ENCODE measurements around the gene MDN1.
A peak's percentile ranks its signal among the peaks of the same experiment; 100 is the strongest.
"Not testable (repeated sequence)": the region's sequence is repeated elsewhere in the genome, so short reads cannot be mapped to it uniquely, and the experiment has no call there.

Gene MDN1

DNA sequence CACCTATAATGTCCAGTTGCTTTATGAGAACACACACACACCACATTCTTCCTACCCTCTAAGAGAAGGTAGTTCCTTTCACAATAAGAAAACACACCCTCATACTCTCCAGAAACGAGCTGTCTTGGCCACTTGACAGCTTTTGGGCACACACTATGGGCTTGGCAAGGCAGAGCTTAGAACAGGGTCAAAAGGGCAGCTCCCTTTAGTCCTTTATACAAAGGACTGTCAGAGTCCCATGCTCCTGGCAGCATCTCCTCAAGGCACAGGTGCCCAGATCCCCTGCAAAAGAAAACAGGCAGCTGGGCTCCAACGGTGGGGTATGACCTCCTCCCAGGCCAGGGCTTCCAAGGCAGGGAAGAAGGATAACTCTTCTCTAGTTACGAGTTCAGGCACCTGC is 176.2 kb downstream of the MDN1 start:
- DNase-seq: no peak

DNA sequence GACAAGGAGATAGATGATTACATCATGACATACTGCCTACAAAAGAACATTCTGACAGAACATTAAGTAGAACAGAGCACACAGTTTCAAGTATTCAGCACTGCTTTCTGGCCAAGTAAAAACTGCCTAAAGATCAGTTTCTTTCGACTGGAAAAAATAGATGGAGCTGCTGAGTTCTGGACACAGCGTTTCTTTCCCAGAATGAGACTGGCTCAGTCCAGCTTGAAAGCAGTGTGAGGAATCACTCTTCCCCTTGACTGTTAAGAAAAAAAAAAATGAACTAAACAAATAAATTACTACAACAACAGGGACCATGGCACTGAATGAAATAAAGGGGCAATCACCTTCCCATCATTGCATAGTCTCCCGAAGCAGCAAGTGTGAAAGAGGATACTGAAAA is 176.6 kb downstream of the MDN1 start:
- no peak for DNase-seq

- DNase-seq: not testable (repeated sequence)
These were observed 178.0 kb downstream of the MDN1 start for GRCh38 chr6:89641581-89641980.

- no peak for DNase-seq
These were observed 178.8 kb downstream of the MDN1 start for GRCh38 chr6:89640804-89641203.

DNA sequence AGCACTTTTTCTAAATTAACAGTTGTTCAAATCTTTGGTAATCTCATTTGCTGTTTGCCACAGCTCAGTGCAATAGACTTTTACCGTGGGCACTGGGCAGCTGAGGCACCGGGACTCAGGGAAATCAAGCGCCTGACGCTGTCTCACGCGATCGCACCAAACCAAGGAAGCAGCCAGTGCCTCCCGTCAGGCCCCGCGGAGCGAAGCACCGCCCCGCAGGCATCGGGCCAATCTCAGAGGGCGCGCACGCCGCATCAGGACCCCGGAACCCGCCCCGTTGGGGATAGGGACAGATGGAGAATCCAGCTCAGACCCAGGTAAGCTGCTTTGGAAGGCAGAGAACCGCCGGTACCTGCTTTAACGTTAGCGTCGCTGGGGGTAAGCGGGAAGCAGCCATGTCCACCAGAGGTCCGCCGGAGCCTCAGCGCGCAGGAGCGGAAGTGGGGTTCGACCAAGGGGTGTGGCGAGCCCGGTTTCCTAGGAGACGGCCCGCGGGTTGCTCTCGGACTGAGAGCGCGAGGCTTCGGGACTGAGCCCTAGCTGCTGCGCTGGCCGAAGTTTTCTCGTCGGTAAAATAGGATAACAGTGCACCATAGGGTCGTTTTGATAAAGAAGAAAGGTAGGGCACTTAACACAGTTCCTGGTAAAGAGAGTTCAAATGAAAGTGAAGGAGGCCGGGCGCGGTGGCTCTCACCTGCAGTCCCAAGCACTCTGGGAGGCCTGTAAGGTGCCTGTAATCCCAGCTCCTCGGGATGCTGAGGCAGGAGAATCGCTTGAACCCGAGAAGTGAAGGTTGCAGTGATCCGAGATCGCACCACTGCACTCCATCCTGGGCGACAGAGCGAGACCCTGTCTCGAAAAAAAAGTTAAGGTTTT is 181.0 kb downstream of the MDN1 start, which contains the start of gene LYRM2:
Gene LYRM2 (minus strand): TSS at position 428 of the 876 bp plus-strand sequence. CDS start 31 bp downstream, at position 397.
- peak; percentile 92 to 97 for DNase-seq

DNA sequence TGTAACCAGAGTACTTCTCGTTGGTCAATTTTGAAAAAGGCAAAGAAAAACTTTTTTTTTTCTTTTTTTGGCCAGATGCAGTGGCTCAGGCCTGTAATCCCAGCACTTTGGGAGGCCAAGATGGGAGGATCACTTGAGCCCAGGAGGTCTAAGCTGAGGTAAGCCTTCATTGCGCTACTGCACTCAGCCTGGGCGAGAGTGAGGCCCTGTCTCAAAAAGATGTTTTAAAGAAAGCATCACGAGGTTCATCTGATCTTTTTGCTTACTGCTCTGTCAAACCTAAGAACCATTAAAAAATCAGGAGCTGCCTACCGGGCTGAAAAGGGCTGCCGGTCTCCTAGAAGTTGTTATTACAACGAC is 181.7 kb downstream of the MDN1 start:
- no peak for DNase-seq

- DNase-seq: not testable (repeated sequence)
These were observed 183.2 kb downstream of the MDN1 start for GRCh38 chr6:89636412-89636811.

GRCh38 chr6:89630488-89630887 is 189.1 kb downstream of the MDN1 start:
- no peak for DNase-seq

DNA sequence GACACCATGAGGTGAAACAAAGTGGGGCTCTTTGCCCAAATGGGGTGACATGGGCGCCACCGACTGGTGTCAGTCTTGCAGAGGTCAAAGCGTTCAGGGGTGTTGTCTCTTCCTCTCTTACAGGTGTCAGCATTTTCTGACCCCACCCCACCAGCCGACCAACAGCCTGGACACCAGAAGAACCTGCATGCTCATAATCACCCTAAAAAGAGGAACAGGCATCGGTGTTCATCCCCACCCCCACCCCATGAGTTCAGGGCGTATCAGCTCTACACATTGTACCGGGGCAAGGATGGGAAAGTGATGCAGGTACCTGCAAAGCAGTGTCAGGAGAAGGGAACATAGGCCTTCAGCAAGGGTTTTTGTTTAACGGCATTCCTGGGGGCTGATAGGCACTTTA is 195.8 kb downstream of the MDN1 start:
- no peak for DNase-seq

GRCh38 chr6:89619567-89619966 is 200.0 kb downstream of the MDN1 start:
- DNase-seq: no peak

DNA sequence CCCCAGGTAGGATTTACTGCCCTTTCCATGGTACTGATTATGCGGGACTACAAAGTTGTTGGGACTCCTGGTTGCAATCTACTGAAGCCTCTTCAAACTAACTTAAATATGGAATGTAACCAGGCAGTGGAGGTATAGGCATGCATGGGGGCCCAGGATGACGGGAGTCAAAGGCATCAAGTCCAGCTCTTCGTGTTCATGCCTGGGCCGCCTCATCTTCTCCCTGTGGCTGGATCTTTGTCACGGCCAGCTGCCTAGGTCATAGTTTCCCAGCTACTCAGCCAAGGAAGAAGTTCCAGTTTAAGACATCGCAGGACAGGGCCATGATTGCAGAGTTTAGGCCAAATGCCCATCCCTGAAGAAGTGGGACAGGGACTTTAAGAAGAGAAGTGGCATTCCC is 201.6 kb downstream of the MDN1 start:
- no peak for DNase-seq

DNA sequence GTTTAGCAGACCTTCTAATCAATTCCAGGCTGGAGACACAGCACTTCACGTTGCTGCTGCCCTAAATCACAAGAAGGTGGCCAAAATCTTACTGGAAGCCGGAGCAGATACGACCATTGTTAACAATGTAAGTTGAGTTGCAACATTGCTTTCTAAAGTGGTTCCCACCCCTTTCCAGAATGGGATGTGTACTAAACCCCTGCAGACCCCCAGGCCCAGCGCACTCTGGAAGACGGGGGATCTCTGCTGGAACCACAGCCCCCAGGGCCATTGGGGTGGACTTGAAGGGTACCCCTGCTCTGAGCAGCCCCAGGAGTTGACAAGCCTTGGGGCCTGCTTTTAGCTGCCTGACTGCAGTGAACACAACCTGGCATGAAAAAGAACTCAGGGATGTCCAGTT is 203.1 kb downstream of the MDN1 start:
- DNase-seq: no peak

DNA sequence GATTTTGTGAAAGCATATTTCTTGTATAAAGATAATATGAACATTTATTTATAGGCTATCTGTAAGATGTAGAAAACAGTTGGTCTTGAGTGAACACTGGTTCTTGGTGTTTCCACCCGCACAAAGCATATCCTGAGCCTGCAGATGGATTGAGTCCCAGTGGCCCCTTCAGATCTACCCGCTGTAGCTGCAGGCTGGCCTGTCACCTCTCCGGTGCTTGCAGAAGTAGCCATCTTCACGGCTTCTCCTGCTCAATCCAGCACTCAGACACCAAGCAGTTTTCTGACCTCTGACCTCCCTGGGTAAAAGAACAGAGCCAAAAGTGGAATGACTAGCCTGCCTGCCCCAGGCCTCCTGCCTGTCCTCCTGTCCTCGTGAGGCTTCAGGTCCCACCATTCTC is 203.7 kb downstream of the MDN1 start:
- DNase-seq: no peak

DNA sequence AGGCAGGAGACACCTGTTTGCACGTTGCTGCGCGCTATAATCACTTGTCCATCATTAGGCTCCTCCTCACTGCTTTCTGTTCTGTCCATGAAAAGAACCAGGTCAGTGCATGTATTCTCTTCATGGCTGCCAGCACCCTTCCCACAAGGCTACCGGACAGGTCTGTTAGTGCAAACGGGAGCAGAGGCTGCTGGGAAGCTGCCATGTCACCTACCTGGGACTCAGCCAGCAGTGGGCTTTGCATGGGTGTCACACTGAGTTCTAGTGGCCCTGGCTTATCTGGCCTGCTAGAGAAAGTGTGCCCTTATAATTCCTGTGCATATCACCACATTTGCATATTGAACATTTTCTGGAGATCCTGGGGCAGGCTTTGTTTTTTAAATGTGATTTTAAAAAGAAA is 205.8 kb downstream of the MDN1 start:
- DNase-seq: no peak

GRCh38 chr6:89612121-89612520 is 207.5 kb downstream of the MDN1 start:
- no peak for DNase-seq

DNA sequence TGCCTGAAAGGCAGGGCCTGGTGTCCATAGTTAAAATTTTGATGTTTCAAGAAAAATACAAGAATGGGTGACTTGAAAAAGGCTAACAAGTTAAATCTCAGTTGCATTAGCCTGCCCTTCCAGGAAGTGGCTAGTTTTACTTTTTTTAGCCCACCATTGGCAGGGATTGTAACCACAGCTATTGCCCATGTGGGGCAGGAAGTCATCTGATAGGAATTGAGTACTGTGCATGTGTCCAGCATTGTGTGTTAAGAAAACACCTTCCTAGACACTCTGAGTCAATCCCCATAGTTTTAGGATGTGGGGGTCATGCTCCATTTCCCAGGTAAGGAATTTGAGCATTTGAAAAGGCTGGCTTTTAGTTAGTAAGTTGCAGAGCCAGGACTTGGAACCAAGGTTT is 207.9 kb downstream of the MDN1 start:
- no peak for DNase-seq

GRCh38 chr6:89610149-89610642 is 209.4 kb downstream of the MDN1 start:
- peak; percentile 8 to 66 for DNase-seq

DNA sequence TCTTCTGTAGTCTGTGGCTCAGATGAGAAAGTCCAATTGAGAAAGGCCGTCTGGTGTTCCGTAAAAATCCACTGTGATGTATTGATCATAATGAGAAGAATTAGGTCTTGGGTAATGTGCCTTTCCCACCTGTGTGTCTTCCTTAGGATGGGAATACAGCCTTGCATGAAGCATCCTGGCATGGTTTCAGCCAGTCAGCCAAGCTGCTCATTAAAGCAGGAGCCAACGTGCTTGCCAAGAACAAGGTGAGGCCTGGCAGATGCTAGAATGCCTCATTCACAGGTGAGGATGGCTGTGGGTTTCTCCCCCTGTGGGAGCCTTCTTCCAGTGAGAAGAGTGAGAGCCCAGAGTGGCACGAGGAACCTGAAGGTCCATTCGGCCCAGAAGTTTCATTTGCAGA is 213.7 kb downstream of the MDN1 start:
- no peak for DNase-seq

DNA sequence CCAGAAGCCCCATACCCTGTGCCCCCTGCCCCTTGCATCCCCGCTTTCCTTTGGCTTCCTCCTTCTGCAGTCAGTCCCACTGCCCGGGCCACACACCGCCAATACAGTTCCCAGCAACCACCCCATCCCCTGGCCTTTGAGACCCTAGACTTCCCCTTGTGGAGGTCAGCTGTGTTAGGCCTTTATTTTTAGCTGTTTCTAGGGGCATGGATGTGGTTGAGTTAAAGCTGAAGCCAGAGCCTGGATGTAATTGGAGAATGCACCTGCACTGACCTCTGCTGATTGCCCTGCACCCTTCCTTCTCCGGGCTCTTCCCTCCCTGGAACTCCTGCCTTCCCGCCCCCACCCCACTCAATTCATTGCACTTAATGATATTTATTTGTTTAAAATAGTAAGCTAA is 214.9 kb downstream of the MDN1 start:
- no peak for DNase-seq

DNA sequence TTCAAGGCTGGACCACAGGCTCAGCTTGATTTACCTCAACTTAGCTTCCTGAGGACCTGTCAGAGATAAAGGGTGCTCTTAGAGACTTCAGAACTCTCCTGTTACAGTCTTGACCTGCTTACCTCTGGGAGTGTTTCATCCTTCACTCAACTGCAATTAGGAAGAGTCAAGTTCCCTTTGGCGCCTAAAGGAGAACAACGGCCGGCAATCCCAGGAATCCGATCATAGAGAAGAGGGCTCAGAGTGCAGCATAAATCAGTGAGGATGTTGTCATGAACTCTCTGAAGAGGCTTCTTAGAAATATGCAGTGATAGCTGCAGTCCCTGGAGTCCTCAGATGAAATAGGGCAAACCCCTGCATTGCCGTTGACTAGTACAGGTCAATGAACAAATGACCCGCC is 217.4 kb downstream of the MDN1 start:
- DNase-seq: no peak

GRCh38 chr6:89599727-89600126 is 219.9 kb downstream of the MDN1 start:
- no peak for DNase-seq

DNA sequence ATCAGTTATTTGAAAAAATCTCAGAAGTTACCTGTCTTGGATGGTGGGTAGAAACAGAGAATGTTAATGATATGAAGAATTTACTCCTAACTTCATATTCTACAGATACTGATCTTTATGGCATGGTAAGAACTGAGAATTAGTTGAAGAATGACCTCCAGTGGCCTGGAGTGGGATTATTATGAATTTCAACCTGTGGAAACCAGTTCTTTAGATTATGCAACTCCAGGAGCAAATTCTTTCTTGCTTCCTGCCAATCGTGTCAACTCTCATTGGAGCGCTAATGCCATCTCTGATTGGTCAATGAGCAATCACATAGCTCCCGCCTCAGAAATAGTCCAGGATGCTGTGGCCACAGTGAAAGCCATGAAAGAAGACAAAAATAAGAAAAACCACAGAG is 221.6 kb downstream of the MDN1 start:
- DNase-seq: peak; percentile 31 to 61

GRCh38 chr6:89597372-89597771 is 222.2 kb downstream of the MDN1 start:
- DNase-seq: no peak

- no peak for DNase-seq
These were observed 223.1 kb downstream of the MDN1 start for GRCh38 chr6:89596484-89596883.

DNA sequence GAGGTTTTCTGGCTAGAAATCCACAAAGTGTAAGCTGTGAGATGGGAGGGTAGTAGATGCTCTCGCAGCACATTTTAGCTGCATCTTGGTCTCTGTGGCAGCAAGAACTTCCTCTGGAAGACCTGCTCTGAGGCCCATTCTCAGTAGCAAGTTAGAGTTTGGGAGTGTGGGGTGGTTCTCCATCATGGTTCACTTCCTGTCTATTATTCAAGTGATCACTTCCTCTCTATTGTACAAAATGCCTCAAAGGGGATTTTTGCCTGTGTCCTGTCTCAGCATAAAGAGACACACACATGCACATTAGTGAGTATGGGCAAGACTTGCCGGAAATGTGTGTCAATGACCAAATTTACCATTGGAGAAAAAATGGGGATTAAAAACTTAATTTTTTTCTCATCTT is 223.5 kb downstream of the MDN1 start:
- no peak for DNase-seq
